ENCODE data around the gene SPON1. TPM values are rescaled to one million over a fixed set of nuclear protein-coding genes. Genes with fewer than 3 reads are reported as not detected.

SPON1 gene
- total RNA-seq, 1 experiment from 2014 or later, result not detected

GRCh38 chr11:13972043-13972910, 9.8 kb downstream of the SPON1 start:
- ATAC-seq, result no peak
- Histone ChIP-seq H2AFZ (ENCODE audit: low read length) (no peak overlapping the region), H3K4me3 (ENCODE audit: low read length) (no peak overlapping the region), H3K27me3 (ENCODE audit: low read length) (no peaks in the 10 kb centered on the region), H3K36me3 (ENCODE audit: low read depth, low read length) (no peaks in the 10 kb centered on the region), H3K27ac (ENCODE audit: low read length) (no peak overlapping the region), H3K4me2 (ENCODE audit: low read length) (no peak overlapping the region), H3K79me2 (ENCODE audit: low read length) (no peaks in the 10 kb centered on the region), H3K9me3 (ENCODE audit: low read length) (no peaks in the 10 kb centered on the region), H3K4me1 (ENCODE audit: insufficient read depth, low read length) (no peaks in the 10 kb centered on the region; the same call in 1 of the 2 replicates), H3K9me2 (replicated peaks; ENCODE audit: low read length) (no peaks in the 10 kb centered on the region), H3K9ac (ENCODE audit: low read length) (no peak overlapping the region), H3F3A (ENCODE audit: low read length, unreplicated experiment) (no peaks in the 10 kb centered on the region), H4K20me1 (ENCODE audit: low read length) (no peaks in the 10 kb centered on the region)
- intact Hi-C loops (cut with micrococcal nuclease), result no loop called here
- no TSS peak for BruUV-seq (replicated peaks)
- DNase-seq, result no peak
- TF ChIP-seq, protein P1, sequence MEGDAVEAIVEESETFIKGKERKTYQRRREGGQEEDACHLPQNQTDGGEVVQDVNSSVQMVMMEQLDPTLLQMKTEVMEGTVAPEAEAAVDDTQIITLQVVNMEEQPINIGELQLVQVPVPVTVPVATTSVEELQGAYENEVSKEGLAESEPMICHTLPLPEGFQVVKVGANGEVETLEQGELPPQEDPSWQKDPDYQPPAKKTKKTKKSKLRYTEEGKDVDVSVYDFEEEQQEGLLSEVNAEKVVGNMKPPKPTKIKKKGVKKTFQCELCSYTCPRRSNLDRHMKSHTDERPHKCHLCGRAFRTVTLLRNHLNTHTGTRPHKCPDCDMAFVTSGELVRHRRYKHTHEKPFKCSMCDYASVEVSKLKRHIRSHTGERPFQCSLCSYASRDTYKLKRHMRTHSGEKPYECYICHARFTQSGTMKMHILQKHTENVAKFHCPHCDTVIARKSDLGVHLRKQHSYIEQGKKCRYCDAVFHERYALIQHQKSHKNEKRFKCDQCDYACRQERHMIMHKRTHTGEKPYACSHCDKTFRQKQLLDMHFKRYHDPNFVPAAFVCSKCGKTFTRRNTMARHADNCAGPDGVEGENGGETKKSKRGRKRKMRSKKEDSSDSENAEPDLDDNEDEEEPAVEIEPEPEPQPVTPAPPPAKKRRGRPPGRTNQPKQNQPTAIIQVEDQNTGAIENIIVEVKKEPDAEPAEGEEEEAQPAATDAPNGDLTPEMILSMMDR (conservative IDR thresholded peaks at IDR 0.05; ENCODE audit: low read depth, low read length), result no peak
- TF ChIP-seq EZH2 (IDR thresholded peaks at IDR 0.05; ENCODE audit: low read length, unreplicated experiment), result no peak
- no peak for TF ChIP-seq EZH2phosphoT487 (IDR thresholded peaks at IDR 0.05; ENCODE audit: borderline replicate concordance, low read length)
- ChIA-PET CTCF (no interaction called here), POLR2A (ENCODE audit: unreplicated experiment) (interaction anchor here (0.7 kb wide), 1 partner anchor 1361 kb away, joined by 4 read pairs; no protein-coding TSS in a partner anchor)

- ChIA-PET CTCF (no interaction called here), POLR2A (ENCODE audit: unreplicated experiment) (interaction anchor here (0.6 to 0.7 kb wide), 2 partner anchors 852 to 1362 kb away, joined by 3 to 4 read pairs; no protein-coding TSS in a partner anchor)
- DNase-seq (no peak), ATAC-seq (no peak)
- BruUV-seq (replicated peaks), result no TSS peak
- no peaks in the 10 kb centered on the region for H3F3A ChIP-seq (ENCODE audit: low read length, unreplicated experiment)
- H3K4me1 ChIP-seq (ENCODE audit: insufficient read depth, low read length), result no peaks in the 10 kb centered on the region; the same call in 1 of the 2 replicates
- H3K4me3 ChIP-seq (ENCODE audit: low read length), result no peak overlapping the region
- H4K20me1 ChIP-seq (ENCODE audit: low read length), result no peaks in the 10 kb centered on the region
- no peaks in the 10 kb centered on the region for H3K36me3 ChIP-seq (ENCODE audit: low read depth, low read length)
- H3K27me3 ChIP-seq (ENCODE audit: low read length), result no peaks in the 10 kb centered on the region
- no peaks in the 10 kb centered on the region for H3K79me2 ChIP-seq (ENCODE audit: low read length)
- H2AFZ ChIP-seq (ENCODE audit: low read length), result no peak overlapping the region
- no peak overlapping the region for H3K4me2 ChIP-seq (ENCODE audit: low read length)
- no peak overlapping the region for H3K27ac ChIP-seq (ENCODE audit: low read length)
- no peak overlapping the region for H3K9ac ChIP-seq (ENCODE audit: low read length)
- intact Hi-C loops (cut with micrococcal nuclease), result no loop called here
- no peaks in the 10 kb centered on the region for H3K9me2 ChIP-seq (replicated peaks; ENCODE audit: low read length)
- H3K9me3 ChIP-seq (ENCODE audit: low read length), result no peaks in the 10 kb centered on the region
- TF ChIP-seq EZH2phosphoT487 (IDR thresholded peaks at IDR 0.05; ENCODE audit: borderline replicate concordance, low read length), result no peak
- TF ChIP-seq, protein P1 (conservative IDR thresholded peaks at IDR 0.05; ENCODE audit: low read depth, low read length), result no peak
- TF ChIP-seq EZH2 (IDR thresholded peaks at IDR 0.05; ENCODE audit: low read length, unreplicated experiment), result no peak
Observed at GRCh38 chr11:13972944-13973343, 10.4 kb downstream of the SPON1 start.

DNA sequence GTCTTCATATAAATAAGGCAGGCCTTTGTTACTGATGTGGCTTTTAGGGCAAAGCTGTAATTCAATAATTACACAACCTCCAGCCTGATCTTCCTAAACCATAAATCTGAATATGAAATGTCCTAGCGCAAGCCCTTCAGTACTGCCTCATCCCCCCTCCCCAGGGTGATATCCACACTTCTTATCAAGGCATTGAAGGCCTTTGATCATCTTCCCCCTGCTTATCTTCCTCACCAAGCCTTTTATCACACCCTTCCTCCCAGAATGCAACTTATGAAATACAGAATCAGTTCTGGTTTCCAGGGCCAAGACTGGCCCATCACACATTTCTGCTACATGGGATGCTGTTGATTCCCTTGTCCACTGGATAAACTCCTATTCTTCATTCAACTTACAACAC, 12.1 kb downstream of the SPON1 start:
- intact Hi-C loops (cut with micrococcal nuclease), result no loop called here
- no peak for ATAC-seq

More for the DNA sequence above, 12.1 kb downstream of the SPON1 start:
- H3K36me3 ChIP-seq (ENCODE audit: low read depth, low read length), result no peaks in the 10 kb centered on the region
- ChIA-PET POLR2A (ENCODE audit: unreplicated experiment) (no interaction called here), CTCF (no interaction called here)
- no peaks in the 10 kb centered on the region for H3F3A ChIP-seq (ENCODE audit: low read length, unreplicated experiment)
- H3K27ac ChIP-seq (ENCODE audit: low read length), result no peak overlapping the region
- H3K9ac ChIP-seq (ENCODE audit: low read length), result no peak overlapping the region
- no peak overlapping the region for H3K4me2 ChIP-seq (ENCODE audit: low read length)
- H3K4me3 ChIP-seq (ENCODE audit: low read length), result no peak overlapping the region
- BruUV-seq (replicated peaks), result no TSS peak
- H3K4me1 ChIP-seq (ENCODE audit: insufficient read depth, low read length), result no peaks in the 10 kb centered on the region; the same call in 1 of the 2 replicates
- H2AFZ ChIP-seq (ENCODE audit: low read length), result no peak overlapping the region
- TF ChIP-seq EZH2phosphoT487 (IDR thresholded peaks at IDR 0.05; ENCODE audit: borderline replicate concordance, low read length), result no peak
- no peak for TF ChIP-seq EZH2 (IDR thresholded peaks at IDR 0.05; ENCODE audit: low read length, unreplicated experiment)
- TF ChIP-seq, protein P1 (conservative IDR thresholded peaks at IDR 0.05; ENCODE audit: low read depth, low read length), result no peak
- no peaks in the 10 kb centered on the region for H3K9me3 ChIP-seq (ENCODE audit: low read length)
- no peaks in the 10 kb centered on the region for H3K9me2 ChIP-seq (replicated peaks; ENCODE audit: low read length)
- no peaks in the 10 kb centered on the region for H3K27me3 ChIP-seq (ENCODE audit: low read length)
- H4K20me1 ChIP-seq (ENCODE audit: low read length), result no peaks in the 10 kb centered on the region
- no peak for DNase-seq
- no peaks in the 10 kb centered on the region for H3K79me2 ChIP-seq (ENCODE audit: low read length)
